H1 (cell line): Measurements from ENCODE around the gene ASPA. TPM values are rescaled to one million over a fixed set of nuclear protein-coding genes. Genes with fewer than 3 reads are reported as not detected.

Experiments used
- CTCF ChIA-PET: fragments of 300-600 bp; sonication (Branson Sonifier 250); formaldehyde crosslinking; loops from one replicate; lab custom pipeline; 2021; ENCODE audit not compliant: partially characterized antibody; lab: Charles Lee
- POLR2A ChIA-PET: fragments of 300-600 bp; sonication (Branson Sonifier 250); formaldehyde crosslinking; loops from one replicate; lab custom pipeline; 2021; ENCODE audit warnings: inconsistent platforms; ENCODE audit not compliant: partially characterized antibody; lab: Charles Lee
- DNase-seq, 2 experiments: peaks; one replicate each; pipeline versions ENCODE4 v3.0.0 to v3.0.0-alpha.2; 2010 to 2022; ENCODE audit warnings: low spot score in 2 of 2, low read depth in 1 of 2, mixed read lengths in 1 of 2
- FAIRE-seq: peaks from 2 replicates; lab custom pipeline; 2011; peaks lifted over from hg19 to GRCh38; lab: Jason Lieb, UNC
- H2AFZ ChIP-seq: 2 replicates; pipeline ENCODE4 v1.8.1; 2012; ENCODE audit warnings: low read length, inconsistent platforms
- H2AK5ac ChIP-seq: 2 replicates; pipeline ENCODE4 v1.6.1; 2013; ENCODE audit warnings: low read depth, low read length
- H2BK120ac ChIP-seq: replicated peaks from 2 replicates; pipeline ENCODE3; 2013; ENCODE audit warnings: low read depth, low read length, inconsistent platforms
- H2BK12ac ChIP-seq: 2 replicates; pipeline ENCODE4 v1.6.1; 2013; ENCODE audit warnings: low read depth, low read length
- H2BK15ac ChIP-seq: 2 replicates; pipeline ENCODE4 v1.6.1; 2013; ENCODE audit warnings: low read length
- H2BK20ac ChIP-seq: 2 replicates; pipeline ENCODE4 v1.6.1; 2013; ENCODE audit warnings: low read length
- H2BK5ac ChIP-seq: 2 replicates; pipeline ENCODE4 v1.6.1; 2013; ENCODE audit warnings: low read depth, low read length
- H3K14ac ChIP-seq: 2 replicates; pipeline ENCODE4 v1.6.1; 2013; ENCODE audit warnings: inconsistent platforms; ENCODE audit not compliant: insufficient read length
- H3K18ac ChIP-seq: 2 replicates; pipeline ENCODE4 v1.6.1; 2013; ENCODE audit warnings: low read length; ENCODE audit errors: extremely low read depth
- H3K23ac ChIP-seq: 2 replicates; pipeline ENCODE4 v1.6.1; 2013; ENCODE audit warnings: inconsistent platforms; ENCODE audit not compliant: insufficient read length
- H3K23me2 ChIP-seq: 2 replicates; pipeline ENCODE4 v1.6.1; 2013; ENCODE audit warnings: low read depth, low read length
- H3K27ac ChIP-seq: 2 replicates; pipeline ENCODE4 v1.6.1; 2011; ENCODE audit warnings: low read depth, low read length, inconsistent platforms
- H3K27me3 ChIP-seq, 4 experiments: replicated peaks in 1 of 4; 1 replicate in 1 of 4; 2 replicates in 3 of 4; pipeline versions ENCODE4 v1.6.1 to v1.8.1; 2011 to 2013; ENCODE audit warnings: low read length in 3 of 4, mild to moderate bottlenecking in 3 of 4, inconsistent platforms in 2 of 4, mixed read lengths in 2 of 4, moderate library complexity in 1 of 4; ENCODE audit not compliant: control insufficient read depth in 3 of 4, insufficient read depth in 3 of 4; ENCODE audit errors: extremely low read depth in 1 of 4
- H3K36me3 ChIP-seq, 4 experiments: 2 replicates each; pipeline versions ENCODE4 v1.6.1 to v1.8.1; 2011 to 2013; ENCODE audit warnings: mild to moderate bottlenecking in 4 of 4, low read length in 3 of 4, moderate library complexity in 2 of 4, control low read depth in 1 of 4, inconsistent platforms in 1 of 4; ENCODE audit not compliant: insufficient read depth in 4 of 4, control insufficient read depth in 2 of 4
- H3K4ac ChIP-seq: replicated peaks from 2 replicates; pipeline ENCODE3; 2013; ENCODE audit warnings: low read length, low read depth, mixed read lengths, inconsistent platforms; ENCODE audit not compliant: insufficient read length
- H3K4me1 ChIP-seq, 4 experiments: replicated peaks in 1 of 4; 1 replicate in 1 of 4; 2 replicates in 3 of 4; pipeline versions ENCODE4 v1.6.1 to v1.8.1; 2011 to 2013; ENCODE audit warnings: low read length in 3 of 4, inconsistent platforms in 2 of 4, mixed read lengths in 1 of 4; ENCODE audit not compliant: insufficient read depth in 4 of 4, control insufficient read depth in 3 of 4
- H3K4me2 ChIP-seq, 2 experiments: 2 replicates each; pipeline versions ENCODE4 v1.6.1 to v1.8.1; 2011 to 2013; ENCODE audit warnings: low read depth in 2 of 2, low read length in 2 of 2, control low read depth in 1 of 2, inconsistent platforms in 1 of 2, mild to moderate bottlenecking in 1 of 2; ENCODE audit not compliant: insufficient read depth in 1 of 2
- H3K4me3 ChIP-seq, 4 experiments: fragments of 200-600, 300-600 bp in 1 of 4; sonication (generic), shearing (Covaris generic), sonication (Bioruptor Twin) in 1 of 4; 2 replicates each; pipeline versions ENCODE4 v1.5.1 to v1.8.1; 2011 to 2016; ENCODE audit warnings: low read length in 4 of 4, low read depth in 3 of 4, control low read depth in 2 of 4, inconsistent platforms in 2 of 4, mild to moderate bottlenecking in 2 of 4, mixed read lengths in 1 of 4, moderate library complexity in 1 of 4; ENCODE audit not compliant: insufficient read depth in 2 of 4; ENCODE audit errors: extremely low read depth in 1 of 4
- H3K56ac ChIP-seq: replicated peaks from 2 replicates; pipeline ENCODE3; 2013; ENCODE audit warnings: low read depth, mild to moderate bottlenecking, mixed read lengths, low read length, inconsistent platforms; ENCODE audit not compliant: insufficient read length
- H3K79me1 ChIP-seq: 2 replicates; pipeline ENCODE4 v1.6.1; 2013; ENCODE audit warnings: low read depth, low read length, control low read depth
- H3K79me2 ChIP-seq, 2 experiments: 2 replicates each; pipeline versions ENCODE4 v1.6.1 to v1.8.1; 2012 to 2013; ENCODE audit warnings: low read length in 2 of 2, mild to moderate bottlenecking in 2 of 2, inconsistent platforms in 1 of 2; ENCODE audit not compliant: insufficient read depth in 2 of 2, control insufficient read depth in 1 of 2
- H3K9ac ChIP-seq, 4 experiments: replicated peaks in 1 of 4; 1 replicate in 1 of 4; 2 replicates in 3 of 4; pipeline versions ENCODE4 v1.6.1 to v1.8.1; 2011 to 2013; ENCODE audit warnings: low read depth in 3 of 4, low read length in 3 of 4, control low read depth in 2 of 4, mild to moderate bottlenecking in 2 of 4, moderate library complexity in 2 of 4, inconsistent platforms in 1 of 4; ENCODE audit errors: extremely low read depth in 1 of 4
- H3K9me3 ChIP-seq, 2 experiments: 2 replicates each; pipeline versions ENCODE4 v1.6.1 to v1.8.1; 2012 to 2013; ENCODE audit warnings: mild to moderate bottlenecking in 2 of 2, moderate library complexity in 2 of 2, control low read depth in 1 of 2, inconsistent platforms in 1 of 2, low read depth in 1 of 2, low read length in 1 of 2, mixed read lengths in 1 of 2; ENCODE audit not compliant: insufficient read depth in 2 of 2
- H4K20me1 ChIP-seq, 2 experiments: replicated peaks in 1 of 2; 2 replicates each; pipeline versions ENCODE3 to v1.8.1; 2011 to 2013; ENCODE audit warnings: inconsistent platforms in 2 of 2, low read length in 2 of 2, mild to moderate bottlenecking in 1 of 2; ENCODE audit not compliant: insufficient read depth in 2 of 2, control insufficient read depth in 1 of 2
- H4K5ac ChIP-seq: 2 replicates; pipeline ENCODE4 v1.6.1; 2013; ENCODE audit warnings: low read length, low read depth, mixed read lengths, inconsistent platforms; ENCODE audit not compliant: insufficient read length
- H4K8ac ChIP-seq: 2 replicates; pipeline ENCODE4 v1.8.0; 2013; ENCODE audit warnings: mild to moderate bottlenecking, moderate library complexity, low read length, inconsistent platforms; ENCODE audit not compliant: insufficient read depth; ENCODE audit errors: extremely low read depth
- H4K91ac ChIP-seq: replicated peaks from 2 replicates; pipeline ENCODE3; 2013; ENCODE audit warnings: low read length, mixed read lengths, inconsistent platforms; ENCODE audit not compliant: insufficient read length
- GTF2F1 ChIP-seq: IDR thresholded peaks from 2 replicates; pipeline ENCODE4 v1.6.1; 2012; ENCODE audit warnings: low read depth, low read length, improper control_type of control experiment, borderline replicate concordance
- JUN ChIP-seq: IDR thresholded peaks from 2 replicates; pipeline ENCODE4 v1.6.1; 2011; ENCODE audit warnings: low read depth, mild to moderate bottlenecking, improper control_type of control experiment, low read length
- KDM1A ChIP-seq: fragments of 200-600, 300-600 bp; sonication (generic); IDR thresholded peaks from 2 replicates; pipeline ENCODE4 v1.7.1; 2016; ENCODE audit warnings: mild to moderate bottlenecking, low read length, borderline replicate concordance
- KDM4A ChIP-seq: IDR thresholded peaks from one replicate; pipeline ENCODE4 v1.7.1; 2012; ENCODE audit warnings: low read depth, mild to moderate bottlenecking, moderate library complexity, low read length, inconsistent platforms; ENCODE audit not compliant: severe bottlenecking
- MAX ChIP-seq: IDR thresholded peaks from 2 replicates; pipeline ENCODE4 v1.6.1; 2012; ENCODE audit warnings: inconsistent platforms
- POLR2AphosphoS5 ChIP-seq: IDR thresholded peaks from 2 replicates; pipeline ENCODE4 v1.6.1; 2011; ENCODE audit warnings: low read depth, low read length
- RBBP5 ChIP-seq: IDR thresholded peaks from 2 replicates; pipeline ENCODE4 v1.7.1; 2012; ENCODE audit warnings: low read depth, mild to moderate bottlenecking, inconsistent platforms, low read length, moderate library complexity, borderline replicate concordance
- RFX5 ChIP-seq: IDR thresholded peaks from 2 replicates; pipeline ENCODE4 v1.6.1; 2011; ENCODE audit warnings: low read depth, low read length, improper control_type of control experiment, borderline replicate concordance
- SIN3A ChIP-seq, 2 experiments: IDR thresholded peaks in 1 of 2; conservative IDR thresholded peaks in 1 of 2; 2 replicates each; pipeline ENCODE4 v1.6.1; 2011 to 2012; ENCODE audit warnings: low read length in 2 of 2, improper control_type of control experiment in 1 of 2, low read depth in 1 of 2, mild to moderate bottlenecking in 1 of 2
- SP4 ChIP-seq: IDR thresholded peaks from 2 replicates; pipeline ENCODE4 v1.6.1; 2012; ENCODE audit warnings: low read length, inconsistent platforms
- SRF ChIP-seq: IDR thresholded peaks from 2 replicates; pipeline ENCODE4 v1.6.1; 2011; ENCODE audit warnings: mild to moderate bottlenecking, low read depth, low read length, moderate library complexity
- ZNF274 ChIP-seq: IDR thresholded peaks from 2 replicates; pipeline ENCODE4 v1.7.0; 2012; ENCODE audit warnings: low read length, borderline replicate concordance; ENCODE audit errors: extremely low read depth
- WGBS, 2 experiments: shearing (Covaris generic) in 1 of 2; methylation state at CpG; one replicate each; pipeline versions ENCODE4 v1.1.6 to v1.1.7; 2013 to 2015; ENCODE audit warnings: low lambda C conversion rate in 2 of 2, mixed read lengths in 2 of 2, inconsistent platforms in 1 of 2, low coverage in 1 of 2, missing lambda C conversion rate in 1 of 2; ENCODE audit not compliant: insufficient replicate concordance in 2 of 2, insufficient coverage in 1 of 2, insufficient read length in 1 of 2; ENCODE audit errors: extremely low coverage in 1 of 2, missing lambda C conversion rate in 1 of 2; 5-methylcytosine and 5-hydroxymethylcytosine counted together
- polyA plus RNA-seq, 7 experiments: library from polyadenylated mRNA; depleted of rRNA in 3 of 7; stranded (reverse) in 5 of 7; unstranded in 2 of 7; fragments of >200 nt in 5 of 7; fragments of 200-250 nt in 2 of 7; gene quantifications; 1 replicate in 5 of 7; 2 replicates in 1 of 7; 4 replicates in 1 of 7; pipeline versions ENCODE4 v1.2.1 to v1.2.3, GENCODE V29; 2011 to 2013; ENCODE audit warnings: missing spikeins in 2 of 7, mixed read lengths in 2 of 7
- total RNA-seq: library from RNA; stranded (reverse); fragmentation: NEBNext Ultra II Directional; extraction: Animal tissue kit (Norgen Biotek cat#: 25700); gene quantifications from 2 replicates; pipeline ENCODE4 v1.2.1, GENCODE V29; 2021
- TF ChIP-seq, protein P1 (sequence below): IDR thresholded peaks from 2 replicates; pipeline ENCODE4 v1.6.1; 2011; ENCODE audit warnings: low read length, improper control_type of control experiment

ASPA gene
- total and polyA plus RNA-seq, 2 of the 8 experiments (the other 6 are each of a cell fraction or from before 2014, with no cell fraction given) = 0.03 TPM; not detected in 1

- POLR2A ChIA-PET = no interaction called here
- Histone ChIP-seq H3K23ac (no peak overlapping the region), H3K4me2 (no peak overlapping the region), H3K79me2 (no peaks in the 10 kb centered on the region), H3K9ac (no peak overlapping the region), H2AFZ (no peak overlapping the region), H2BK5ac (no peak overlapping the region), H3K79me1 (no peaks in the 10 kb centered on the region), H4K91ac (no peak overlapping the region), H2BK12ac (no peak overlapping the region), H4K20me1 (peaks cover 0 to 4% of the 10 kb centered on the region in 2 experiments), H3K18ac (no peak overlapping the region), H3K56ac (no peak overlapping the region), H4K8ac (no peak overlapping the region), H3K23me2 (peaks cover 7% of the 10 kb centered on the region; the same call in 1 of the 2 replicates), H2AK5ac (no peak overlapping the region), H3K27me3 (no peaks in the 10 kb centered on the region), H2BK120ac (no peak overlapping the region), H3K14ac (no peak overlapping the region), H3K9me3 (no peaks in the 10 kb centered on the region), H3K36me3 (no peaks in the 10 kb centered on the region), H2BK20ac (no peak overlapping the region), H3K4me3 (no peak overlapping the region), H3K4me1 (peaks cover 0 to 2% (median 0%) of the 10 kb centered on the region in 4 experiments; a peak in 1 of 7 replicates), H3K27ac (no peak overlapping the region), H2BK15ac (no peak overlapping the region), H3K4ac (no peak overlapping the region), H4K5ac (no peak overlapping the region)
- FAIRE-seq = no peak
- WGBS, 2 experiments = 100% methylated on average over 3 of the region's 5 CpGs; no CpG with 5 or more reads in 1 of the 2 experiments
- CTCF ChIA-PET = interaction anchor here (1.0 to 1.1 kb wide), 2 partner anchors 27 to 617 kb away, joined by 3 to 4 read pairs; no protein-coding TSS in a partner anchor
- DNase-seq = no peak
- TF ChIP-seq KDM1A (no peak), SRF (no peak), JUN (no peak), POLR2AphosphoS5 (no peak), RFX5 (no peak), KDM4A (no peak), MAX (no peak), SIN3A (conservative IDR thresholded peaks at IDR 0.05 in 1 of 2, IDR thresholded peaks at IDR 0.05 in 1 of 2; ENCODE audit: low read depth in 1 of 2, low read length in 2 of 2) (no peak), GTF2F1 (no peak), SP4 (no peak), RBBP5 (no peak), ZNF274 (no peak)
- TF ChIP-seq, protein P1, sequence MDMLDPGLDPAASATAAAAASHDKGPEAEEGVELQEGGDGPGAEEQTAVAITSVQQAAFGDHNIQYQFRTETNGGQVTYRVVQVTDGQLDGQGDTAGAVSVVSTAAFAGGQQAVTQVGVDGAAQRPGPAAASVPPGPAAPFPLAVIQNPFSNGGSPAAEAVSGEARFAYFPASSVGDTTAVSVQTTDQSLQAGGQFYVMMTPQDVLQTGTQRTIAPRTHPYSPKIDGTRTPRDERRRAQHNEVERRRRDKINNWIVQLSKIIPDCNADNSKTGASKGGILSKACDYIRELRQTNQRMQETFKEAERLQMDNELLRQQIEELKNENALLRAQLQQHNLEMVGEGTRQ = no peak
Observed at GRCh38 chr17:3546521-3546920, 70.7 kb downstream of the ASPA start.
